HG03108 (cell line): ENCODE measurements around the gene CUZD1.
"Not testable (repeated sequence)": the region's sequence is repeated elsewhere in the genome, so short reads cannot be mapped to it uniquely, and the experiment has no call there.

Source experiments
- ATAC-seq: cut with Tn5 transposase; IDR thresholded peaks from one replicate; pipeline ENCODE4 v1.9.1; 2021; ENCODE audit warnings: moderate library complexity; ENCODE audit not compliant: unreplicated experiment

CUZD1 gene, protein sequence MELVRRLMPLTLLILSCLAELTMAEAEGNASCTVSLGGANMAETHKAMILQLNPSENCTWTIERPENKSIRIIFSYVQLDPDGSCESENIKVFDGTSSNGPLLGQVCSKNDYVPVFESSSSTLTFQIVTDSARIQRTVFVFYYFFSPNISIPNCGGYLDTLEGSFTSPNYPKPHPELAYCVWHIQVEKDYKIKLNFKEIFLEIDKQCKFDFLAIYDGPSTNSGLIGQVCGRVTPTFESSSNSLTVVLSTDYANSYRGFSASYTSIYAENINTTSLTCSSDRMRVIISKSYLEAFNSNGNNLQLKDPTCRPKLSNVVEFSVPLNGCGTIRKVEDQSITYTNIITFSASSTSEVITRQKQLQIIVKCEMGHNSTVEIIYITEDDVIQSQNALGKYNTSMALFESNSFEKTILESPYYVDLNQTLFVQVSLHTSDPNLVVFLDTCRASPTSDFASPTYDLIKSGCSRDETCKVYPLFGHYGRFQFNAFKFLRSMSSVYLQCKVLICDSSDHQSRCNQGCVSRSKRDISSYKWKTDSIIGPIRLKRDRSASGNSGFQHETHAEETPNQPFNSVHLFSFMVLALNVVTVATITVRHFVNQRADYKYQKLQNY

DNA sequence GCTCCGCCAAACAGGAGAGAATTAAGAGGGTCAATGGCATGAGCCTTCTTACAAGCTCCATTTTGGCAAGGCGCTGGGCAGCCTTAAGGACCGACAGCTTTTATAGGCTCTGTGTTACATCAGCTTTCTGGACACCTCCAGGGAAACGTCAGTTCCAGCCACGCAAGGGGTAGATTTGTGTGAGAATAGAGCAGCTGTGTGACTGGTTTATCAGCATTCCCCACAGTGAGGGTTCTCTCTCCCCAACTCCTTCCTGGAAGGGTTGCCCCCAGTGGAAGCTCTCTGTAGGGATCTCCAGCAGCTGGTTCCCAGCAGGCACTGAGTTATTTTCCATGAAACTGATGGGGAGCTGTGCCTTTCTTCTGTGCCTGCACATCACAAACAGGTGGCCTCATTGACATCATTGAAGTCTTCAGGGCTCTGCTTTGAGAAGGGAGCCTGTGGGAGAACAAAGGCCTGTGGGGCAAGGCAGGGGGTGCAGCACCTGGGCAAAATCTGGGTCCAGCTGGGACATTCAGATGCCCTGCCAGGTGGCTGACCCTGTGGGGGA, at the start of gene CUZD1:
CUZD1 (minus strand) TSS at position 75 of the 550 bp plus-strand sequence; CDS start at position 61, 14 bp downstream.
- ATAC-seq: no peak

DNA sequence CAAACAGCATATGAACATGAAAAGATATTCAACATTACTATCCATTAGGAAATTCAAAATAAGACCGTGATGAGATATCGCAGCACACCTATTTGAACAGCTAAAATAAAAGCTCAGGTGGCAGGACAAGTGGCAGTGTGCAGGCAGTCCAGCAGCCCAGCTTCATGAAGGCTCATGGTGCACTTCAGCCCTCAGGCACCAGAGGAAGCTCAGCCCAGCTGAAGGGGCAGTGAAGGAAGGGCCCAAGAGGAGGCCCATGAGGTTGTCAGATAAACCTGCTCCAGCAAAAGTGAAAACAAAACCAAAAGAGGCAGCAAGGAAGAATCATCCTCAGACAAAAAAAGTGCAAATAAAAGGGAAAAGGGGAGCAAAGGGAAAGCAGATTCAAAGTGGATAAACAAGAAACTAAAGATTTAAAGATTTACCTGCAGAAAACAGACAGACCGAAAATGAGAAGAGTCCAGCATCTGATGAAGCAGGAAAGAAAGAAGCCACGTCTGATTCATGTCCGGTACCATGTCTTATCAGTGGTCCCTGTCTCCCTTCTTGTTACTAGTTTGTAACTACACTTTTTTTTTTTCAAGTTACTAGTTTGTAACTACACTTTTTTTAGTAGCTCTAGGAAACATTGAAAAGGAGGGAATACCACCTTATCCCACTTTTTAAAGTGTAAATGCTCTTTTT, 48.7 kb upstream of the CUZD1 start:
- ATAC-seq: no peak

DNA sequence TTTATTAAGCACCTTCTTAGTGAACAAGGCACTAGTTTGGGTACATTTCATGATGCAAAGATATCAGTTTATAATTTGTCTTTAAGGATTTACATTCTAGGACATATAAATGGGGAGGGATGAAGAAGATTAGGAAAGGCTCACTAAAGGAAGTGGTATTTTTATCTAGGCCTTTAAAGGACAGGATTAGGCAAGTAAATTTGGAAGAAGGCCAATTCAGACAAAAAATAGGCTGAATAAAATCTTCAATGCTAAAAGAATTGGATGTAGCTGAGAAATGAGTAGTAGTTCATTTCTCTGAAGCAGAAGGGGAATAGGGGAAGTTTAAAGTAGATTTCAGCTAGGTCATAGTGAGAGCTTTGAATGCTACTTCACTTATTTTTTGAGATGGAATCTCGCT, 38.5 kb upstream of the CUZD1 start:
- ATAC-seq: no peak

DNA sequence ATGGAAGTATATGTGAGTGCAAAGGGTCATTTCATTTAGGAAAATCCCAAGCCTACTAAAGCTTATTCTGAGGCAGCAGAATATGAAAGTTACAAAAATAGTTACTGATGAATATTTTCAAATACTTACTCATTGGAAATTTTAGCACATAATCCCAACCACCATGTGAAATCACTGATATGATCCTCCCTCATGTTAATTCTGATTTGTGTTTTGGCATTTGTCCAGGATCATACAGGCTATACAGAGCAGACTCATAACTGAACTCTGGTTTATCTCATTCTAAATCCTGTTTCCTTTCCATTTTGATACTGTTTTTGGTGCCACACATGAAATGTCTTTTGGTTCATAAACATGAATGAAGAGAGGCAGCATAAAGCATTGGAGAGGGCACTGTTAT, 37.1 kb upstream of the CUZD1 start:
- ATAC-seq: no peak

DNA sequence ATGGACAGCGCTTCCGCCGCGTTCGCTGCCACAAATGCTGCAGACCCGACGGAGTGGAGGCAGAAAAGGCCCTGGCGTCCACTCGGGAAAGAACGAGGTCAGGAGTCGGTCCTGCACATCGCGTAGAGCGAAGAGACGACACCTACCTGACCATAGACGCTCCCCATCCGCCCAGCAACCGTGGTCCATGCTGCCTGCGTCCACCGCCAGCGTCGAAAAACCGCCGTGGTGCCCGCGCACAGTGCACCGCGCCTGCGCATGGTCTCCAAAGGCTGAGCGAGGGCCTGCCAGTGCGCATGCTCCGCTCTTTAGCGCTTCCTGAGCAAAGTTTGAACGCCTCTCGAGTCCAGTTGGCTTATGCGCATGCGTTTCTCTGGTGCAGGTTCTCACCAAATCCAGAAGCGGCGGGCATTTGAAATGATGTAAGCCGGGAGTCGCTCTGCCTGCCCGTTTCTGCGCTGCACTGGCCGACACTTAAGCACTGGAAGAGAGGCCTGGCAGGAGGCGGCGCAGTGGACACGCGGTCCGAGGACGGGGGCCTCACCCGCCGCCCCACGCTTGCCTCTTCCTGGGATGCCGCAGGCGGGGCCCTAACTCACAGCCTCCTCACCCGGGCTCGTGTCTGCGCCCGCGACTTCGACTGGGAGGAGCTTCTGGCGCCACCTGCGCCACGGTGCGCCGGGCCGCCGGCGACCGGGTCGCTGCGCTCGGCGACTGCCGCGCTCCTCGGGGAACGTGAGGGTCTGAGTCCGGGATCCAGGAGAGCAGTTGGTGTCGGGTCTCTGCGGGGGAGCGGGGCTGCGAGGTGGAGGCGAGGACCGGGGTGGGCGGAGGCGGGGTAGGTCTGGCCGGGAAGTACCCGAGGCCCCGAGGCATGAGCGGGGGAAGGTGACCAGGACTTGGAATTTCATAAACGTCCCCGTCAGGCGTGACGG, 33.9 kb upstream of the CUZD1 start, which contains the start of gene FAM24B:
FAM24B (minus strand) TSS at position 243 of the 935 bp plus-strand sequence. CDS start 29,066 bp downstream, outside the sequence.
- peak; percentile 85 for ATAC-seq

DNA sequence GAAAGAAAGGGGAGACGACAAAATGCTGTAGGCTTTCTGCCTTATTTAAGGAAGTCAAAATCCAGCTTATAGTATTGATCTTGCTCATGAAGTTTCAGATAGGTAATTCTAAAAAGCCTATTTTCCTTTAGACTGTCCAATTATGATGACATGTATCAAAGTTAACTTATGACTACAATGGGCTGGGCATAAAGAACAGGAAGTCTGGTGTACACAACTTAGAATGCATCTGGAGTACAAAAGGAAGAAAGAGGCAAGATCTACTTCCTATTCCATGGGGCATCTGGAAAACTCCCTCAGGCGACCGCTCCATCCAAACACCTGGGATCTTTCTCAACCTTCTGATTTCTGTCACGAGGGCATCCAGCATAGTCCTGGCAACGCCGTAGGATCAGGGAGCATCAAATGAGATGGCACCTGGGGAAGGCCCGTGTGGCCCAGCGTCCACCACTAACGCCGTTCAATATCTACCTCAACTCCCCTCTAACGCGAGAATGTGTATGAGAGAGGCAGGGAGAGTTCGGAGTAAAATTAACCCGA, 33.2 kb upstream of the CUZD1 start:
- peak; percentile 19 for ATAC-seq

DNA sequence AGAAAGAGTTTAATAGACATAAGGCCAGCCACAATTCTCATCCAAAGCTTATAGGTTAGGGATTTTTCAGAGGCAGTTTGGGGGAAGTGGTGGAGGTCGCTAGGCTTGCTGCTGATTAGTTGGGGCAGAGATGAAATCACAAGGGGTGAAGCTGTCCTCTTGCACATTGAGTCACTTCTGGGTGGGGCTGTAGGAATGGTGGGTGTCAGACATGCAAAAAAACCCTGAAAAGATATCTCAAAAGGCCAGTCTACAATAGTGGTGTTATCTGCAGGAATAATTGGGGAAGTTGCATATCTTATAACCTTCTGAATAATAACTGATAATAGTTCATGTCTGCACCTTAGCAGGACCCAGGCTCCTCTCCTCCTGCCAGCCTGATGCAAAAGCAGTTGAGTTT, 31.6 kb upstream of the CUZD1 start:
- no peak for ATAC-seq

DNA sequence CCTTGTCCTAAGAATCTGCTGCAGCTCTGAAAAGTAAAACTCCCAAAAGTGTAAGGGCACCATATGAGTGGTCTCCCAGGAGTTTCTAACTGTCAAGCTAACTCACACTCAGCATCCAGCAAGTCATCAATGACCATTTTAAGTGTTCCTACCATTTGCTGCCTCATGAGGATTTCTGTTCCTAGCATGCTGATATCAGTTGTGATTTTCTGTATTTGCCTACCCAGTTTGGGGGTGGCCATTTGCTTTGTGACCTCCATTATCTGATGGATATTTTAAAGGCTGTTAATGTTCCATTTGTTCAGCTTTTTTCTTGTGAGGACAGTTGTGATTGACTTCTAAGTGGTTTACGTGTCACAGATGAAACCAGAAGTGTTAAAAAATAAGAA, 30.8 kb upstream of the CUZD1 start:
- no peak for ATAC-seq

DNA sequence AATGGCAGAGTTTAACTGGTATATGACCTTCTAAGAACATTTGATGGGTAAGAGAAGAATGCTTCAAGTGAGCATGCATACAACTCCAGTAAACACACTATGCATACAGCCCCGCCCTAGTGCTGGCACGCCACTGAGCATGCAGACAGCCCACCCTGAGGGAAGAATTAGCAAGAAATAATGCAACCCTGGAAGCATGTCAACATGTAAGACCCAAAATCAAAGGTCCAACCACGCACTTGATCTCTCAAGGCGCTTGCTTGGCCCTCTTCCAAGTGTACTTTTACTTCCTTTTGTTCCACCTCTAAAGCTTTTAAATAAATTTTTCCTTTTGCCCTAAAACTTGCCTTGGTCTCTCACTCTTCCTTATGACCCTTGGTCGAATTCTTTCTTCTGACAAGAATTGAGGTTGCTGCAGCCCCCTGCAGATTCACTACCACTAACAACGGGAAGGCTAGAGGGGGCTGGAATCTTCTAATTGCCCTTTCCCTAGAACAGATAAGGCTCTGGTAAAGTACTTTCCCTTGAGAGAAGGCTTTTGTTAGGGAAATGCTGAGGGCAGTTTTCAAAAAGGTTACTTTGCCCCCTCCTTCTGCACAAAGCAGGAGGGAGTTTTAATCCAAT, 30.3 kb upstream of the CUZD1 start:
- ATAC-seq: no peak

DNA sequence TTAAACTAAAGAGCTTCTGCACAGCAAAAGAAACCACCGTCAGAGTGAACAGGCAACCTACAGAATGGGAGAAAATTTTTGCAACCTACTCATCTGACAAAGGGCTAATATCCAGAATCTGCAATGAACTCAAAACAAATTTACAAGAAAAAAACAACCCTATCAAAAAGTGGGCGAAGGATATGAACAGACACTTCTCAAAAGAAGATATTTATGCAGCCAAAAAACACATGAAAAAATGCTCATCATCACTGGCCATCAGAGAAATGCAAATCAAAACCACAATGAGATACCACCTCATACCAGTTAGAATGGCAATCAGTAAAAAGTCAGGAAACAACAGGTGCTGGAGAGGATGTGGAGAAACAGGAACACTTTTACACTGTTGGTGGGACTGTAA, 26.3 kb upstream of the CUZD1 start:
- not testable (repeated sequence) for ATAC-seq

DNA sequence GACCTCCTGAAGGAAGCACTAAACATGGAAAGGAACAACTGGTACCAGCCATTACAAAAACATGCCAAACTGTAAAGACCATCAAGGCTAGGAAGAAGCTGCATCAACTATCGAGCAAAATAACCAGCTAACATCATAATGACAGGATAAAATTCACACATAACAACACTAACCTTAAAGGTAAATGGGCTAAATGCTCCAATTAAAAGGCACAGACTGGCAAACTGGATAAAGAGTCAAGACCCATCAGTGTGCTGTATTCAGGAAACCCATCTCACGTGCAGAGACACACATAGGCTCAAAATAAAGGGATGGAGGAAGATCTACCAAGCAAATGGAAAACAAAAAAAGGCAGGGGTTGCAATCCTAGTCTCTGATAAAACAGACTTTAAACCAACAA, 23.1 kb upstream of the CUZD1 start:
- ATAC-seq: not testable (repeated sequence)

DNA sequence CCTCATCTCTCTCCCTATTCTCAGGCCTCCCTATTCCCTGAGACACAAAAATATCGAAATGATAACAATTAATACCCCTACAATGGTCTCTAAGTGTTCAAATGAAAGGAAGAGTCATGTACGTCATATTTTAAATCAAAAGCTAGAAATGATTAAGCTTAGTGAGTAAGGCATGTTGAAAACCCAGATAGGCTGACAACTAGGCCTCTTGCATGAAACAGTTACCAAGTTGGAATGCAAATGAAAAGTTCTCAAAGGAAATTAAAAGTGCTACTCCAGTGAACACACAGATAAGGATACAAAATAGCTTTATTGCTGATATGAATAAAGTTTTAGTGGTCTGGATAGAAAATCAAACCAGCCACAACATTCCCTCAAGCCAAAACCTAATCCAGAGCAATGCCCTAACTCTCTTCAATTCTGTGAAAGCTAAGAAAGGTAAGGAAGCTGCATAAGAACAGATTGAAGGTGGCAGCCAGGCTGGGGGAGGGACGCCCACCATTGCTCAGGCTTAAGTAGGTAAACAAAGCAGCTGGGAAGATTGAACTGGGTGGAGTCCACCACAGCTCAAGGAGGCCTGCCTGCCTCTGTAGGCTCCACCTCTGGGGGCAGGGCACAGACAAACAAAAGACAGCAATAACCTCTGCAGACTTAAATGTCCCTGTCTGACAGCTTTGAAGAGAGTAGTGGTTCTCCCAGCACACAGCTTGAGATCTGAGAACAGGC, 21.3 kb upstream of the CUZD1 start:
- not testable (repeated sequence) for ATAC-seq

DNA sequence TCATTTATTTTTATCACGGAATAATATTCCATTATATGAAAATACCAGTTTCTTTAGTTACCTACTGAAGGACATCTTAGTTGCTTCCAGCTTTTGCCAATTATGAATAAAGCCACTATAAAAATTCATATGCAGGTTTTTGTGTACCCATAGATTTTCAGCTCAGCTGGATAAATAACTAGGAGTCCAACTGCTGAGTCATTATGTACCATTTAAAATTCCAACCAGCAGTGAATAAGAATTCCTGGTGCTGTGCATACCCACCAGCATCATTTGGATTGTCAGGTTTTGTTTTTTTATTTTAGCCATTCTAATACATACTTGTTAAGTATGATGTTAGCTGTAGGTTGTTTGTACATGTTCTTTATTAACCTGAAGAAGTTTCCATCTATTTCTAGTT, 19.2 kb upstream of the CUZD1 start:
- no peak for ATAC-seq

DNA sequence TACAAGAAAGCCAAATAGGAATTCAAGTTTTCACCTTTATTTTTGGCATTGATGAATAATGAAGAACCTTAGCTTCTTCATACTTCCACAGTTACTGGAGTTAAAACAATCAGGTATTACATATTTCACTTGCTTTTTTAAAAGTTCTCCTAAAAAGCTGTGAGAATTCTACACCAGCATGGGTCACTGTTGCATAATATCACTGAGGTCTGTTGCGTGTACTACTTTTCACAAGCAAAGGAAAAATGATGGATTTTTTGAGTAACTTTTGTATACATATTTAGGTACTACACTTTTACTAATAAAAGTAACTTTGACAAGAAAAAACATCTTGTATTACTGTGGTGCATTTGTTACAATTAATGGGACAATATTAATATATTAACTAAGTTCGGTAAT, 18.5 kb upstream of the CUZD1 start:
- ATAC-seq: no peak

DNA sequence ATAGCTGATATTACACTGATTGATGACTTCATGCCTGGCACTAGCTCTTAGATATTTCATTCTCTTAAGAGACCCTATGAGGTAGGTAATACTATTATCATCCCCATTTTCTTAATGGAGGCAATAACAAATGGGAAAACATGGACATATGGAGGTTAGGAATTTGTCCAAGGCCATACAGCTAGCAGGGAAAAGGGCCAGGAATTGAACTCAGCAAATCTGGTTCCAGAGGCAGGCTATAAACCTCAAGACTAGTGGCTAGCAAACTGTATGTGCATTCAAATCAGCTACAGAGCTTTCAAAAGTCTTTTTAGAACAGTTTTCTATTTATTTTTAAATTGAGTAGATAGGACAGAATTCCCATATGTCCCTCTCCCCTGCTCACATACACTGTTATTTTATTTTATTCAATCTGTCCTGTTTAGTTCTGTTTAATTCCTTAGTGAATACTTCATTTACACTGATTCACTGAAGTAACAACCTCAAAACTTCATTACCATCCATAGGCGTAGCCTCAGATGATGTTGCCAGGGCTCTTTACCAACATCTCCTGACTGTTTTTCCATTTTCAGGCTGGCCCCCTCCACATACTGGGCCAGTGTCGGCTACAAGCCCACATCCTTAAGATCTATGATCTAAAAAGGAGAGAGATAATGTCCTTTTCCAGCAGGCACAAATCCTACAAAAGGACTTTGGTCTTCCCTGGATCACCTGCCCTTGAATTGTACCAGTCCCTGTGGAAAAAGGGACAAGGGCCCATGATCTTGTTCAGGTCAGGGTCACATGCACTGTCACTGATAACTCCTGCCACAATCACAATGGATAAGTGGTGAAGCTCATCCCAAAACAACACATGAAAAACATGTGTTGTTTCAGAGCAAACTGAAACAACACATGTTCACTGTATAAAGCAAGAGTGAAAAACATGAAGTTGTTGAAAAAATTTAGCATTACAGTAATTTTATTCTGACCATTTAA, 17.8 kb upstream of the CUZD1 start:
- ATAC-seq: no peak

DNA sequence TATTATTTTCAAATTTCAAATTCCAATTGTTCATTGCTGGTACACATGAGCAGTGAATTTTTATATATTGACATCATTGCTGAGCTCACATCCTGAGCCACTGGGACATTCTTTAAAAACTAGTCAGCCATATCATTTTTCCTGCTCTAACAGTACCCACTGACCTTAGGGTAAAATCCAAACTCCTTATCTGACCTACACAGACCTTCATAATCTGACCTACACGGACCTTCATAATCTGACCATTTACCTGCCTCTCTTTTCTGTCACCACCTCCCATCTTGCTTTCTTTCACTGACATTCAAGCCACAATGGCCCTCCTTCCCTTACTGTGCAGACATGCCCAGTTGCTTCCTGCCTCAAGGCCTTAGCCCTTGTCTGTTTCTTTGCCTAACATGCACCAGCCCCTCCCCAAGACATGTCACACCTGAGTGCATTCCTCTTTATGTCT, 16.1 kb upstream of the CUZD1 start:
- no peak for ATAC-seq

DNA sequence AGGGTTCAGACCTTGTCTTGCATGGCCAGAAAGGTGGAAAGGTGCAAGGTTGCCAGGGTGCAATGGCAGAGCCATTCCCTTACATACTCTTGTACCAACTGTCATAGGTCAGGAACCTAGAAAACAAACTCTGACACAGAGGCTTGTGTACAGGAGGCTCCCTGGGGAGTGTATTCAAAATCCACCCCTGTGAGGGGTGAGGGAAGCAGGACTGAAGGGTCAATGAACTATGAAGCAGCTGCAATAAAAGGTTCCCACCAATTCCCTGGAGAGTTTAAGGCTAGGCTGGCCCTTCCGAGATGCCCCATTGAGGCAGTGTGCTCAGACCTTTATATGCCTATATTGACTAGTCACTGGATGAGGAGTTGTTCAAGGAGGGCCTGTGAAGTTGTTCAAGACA, 13.9 kb upstream of the CUZD1 start:
- no peak for ATAC-seq

DNA sequence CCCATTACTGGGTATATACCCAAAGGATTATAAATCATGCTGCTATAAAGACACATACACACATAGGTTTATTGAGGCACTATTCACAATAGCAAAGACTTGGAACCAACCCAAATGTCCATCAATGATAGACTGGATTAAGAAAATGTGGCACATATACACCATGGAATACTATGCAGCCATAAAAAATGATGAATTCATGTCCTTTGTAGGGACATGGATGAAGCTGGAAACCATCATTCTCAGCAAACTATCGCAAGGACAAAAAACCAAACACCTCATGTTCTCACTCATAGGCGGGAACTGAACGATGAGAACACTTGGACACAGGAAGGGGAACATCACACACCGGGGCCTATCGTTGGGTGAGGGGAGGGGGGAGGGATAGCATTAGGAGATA, 12.4 kb upstream of the CUZD1 start:
- ATAC-seq: not testable (repeated sequence)
